CD4-positive, alpha-beta T cell treated with Interferon alpha-2 for 1 hour (primary cell): ENCODE data around the gene GRK6.

ENCODE experiments used
- DNase-seq, 2 donors: peaks; one replicate each; pipeline ENCODE4 v3.0.0-alpha.2; 2020 to 2022

The GRK6 gene

GRCh38 chr5:177490311-177490991, 64.0 kb downstream of the GRK6 start:
- no peak for DNase-seq

GRCh38 chr5:177490992-177491391, 64.5 kb downstream of the GRK6 start:
- no peak for DNase-seq

- no peak for DNase-seq
Measured at GRCh38 chr5:177491429-177491945, 65.0 kb downstream of the GRK6 start.

GRCh38 chr5:177491983-177492746, 65.7 kb downstream of the GRK6 start:
- DNase-seq, result no peak
